ENCODE results near the gene TUBB4B. TPM values are rescaled to one million over a fixed set of nuclear protein-coding genes. Genes with fewer than 3 reads are reported as not detected.

TUBB4B gene
- polyA plus RNA-seq, 1 of the 3 experiments (the other 2 are of a cell fraction): 508 TPM

DNA sequence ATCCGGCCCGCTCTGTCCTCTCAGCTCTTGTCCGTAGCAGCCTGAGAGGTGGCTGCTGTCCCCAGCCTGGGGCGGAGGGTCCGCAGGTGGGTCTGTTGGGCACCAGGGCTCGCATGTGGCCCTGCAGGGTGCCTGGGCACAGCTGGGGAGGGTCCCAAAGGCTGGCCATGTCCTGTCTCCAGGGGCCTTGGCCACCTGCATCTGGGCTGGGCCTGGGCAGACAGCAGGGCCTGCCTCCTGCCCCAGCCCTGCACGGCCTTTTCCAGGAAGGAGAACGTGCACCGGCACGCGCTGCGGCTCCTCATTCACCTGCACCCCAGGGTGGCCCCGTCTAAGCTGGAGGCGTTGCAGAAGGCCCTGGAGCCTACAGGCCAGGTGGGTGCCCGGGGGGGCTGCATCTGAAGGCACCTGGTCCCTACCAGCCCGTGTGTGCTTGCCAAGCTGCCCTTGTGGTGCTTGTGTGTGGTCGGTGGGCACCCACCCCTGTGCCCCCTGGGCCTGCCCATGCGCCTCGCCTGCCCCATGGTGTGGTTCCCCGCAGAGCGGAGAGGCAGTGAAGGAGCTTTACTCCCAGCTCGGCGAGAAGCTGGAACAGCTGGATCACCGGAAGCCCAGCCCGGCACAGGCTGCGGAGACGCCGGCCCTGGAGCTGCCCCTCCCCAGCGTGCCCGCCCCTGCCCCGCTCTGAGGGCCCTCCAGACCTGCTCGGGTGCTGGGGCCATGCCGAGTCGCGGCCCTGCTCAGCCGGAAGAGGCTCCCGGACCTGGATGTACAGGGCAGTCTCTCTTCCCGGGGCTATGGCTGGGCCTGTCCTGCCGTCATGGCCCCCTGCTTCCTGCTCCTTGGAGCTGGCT, 31.4 kb downstream of the TUBB4B start:
- Histone ChIP-seq H3K4me3 (ENCODE audit: low read depth in 2 of 2, low read length in 1 of 2) (no peak overlapping the region), H3K79me2 (ENCODE audit: insufficient read depth) (no peaks in the 10 kb centered on the region), H3K4me2 (no peak overlapping the region), H3F3A (replicated peaks; ENCODE audit: insufficient read depth) (peaks cover 8% of the 10 kb centered on the region), H3K4me1 (ENCODE audit: control insufficient read depth in 1 of 2, insufficient read depth in 2 of 2, low read depth in 1 of 2, low read length in 1 of 2) (no peaks in the 10 kb centered on the region; a peak in 2 of 4 replicates), H3K27me3 (ENCODE audit: insufficient read depth) (no peaks in the 10 kb centered on the region), H2AFZ (ENCODE audit: low read depth) (no peak overlapping the region), H4K20me1 (ENCODE audit: insufficient read depth) (0 out of 2 replicates have a peak, but pooled peaks cover 3% of the 10 kb centered on the region), H3K27ac (ENCODE audit: low read depth in 2 of 2, low read length in 1 of 2) (no peak overlapping the region), H3K9me2 (no peaks in the 10 kb centered on the region), H3K9ac (no peak overlapping the region), H3K9me3 (no peaks in the 10 kb centered on the region), H3K36me3 (replicated peaks in 1 of 2; ENCODE audit: control insufficient read depth in 1 of 2, insufficient read depth in 2 of 2, low read length in 1 of 2) (peaks cover 19 to 36% of the 10 kb centered on the region in 2 experiments)
- DNase-seq: no peak
- CTCF ChIA-PET: interaction anchor here (0.8 to 2.8 kb wide), 5 partner anchors 11 to 173 kb away, joined by 3 to 18 read pairs (median 5); no protein-coding TSS in a partner anchor
- 89% methylated on average over 18 of the region's 39 CpGs for WGBS (ENCODE audit: low lambda C conversion rate)
- no peak for TF ChIP-seq EZH2phosphoT487 (IDR thresholded peaks at IDR 0.05; ENCODE audit: borderline replicate concordance, low read depth)
- TF ChIP-seq REST (IDR thresholded peaks at IDR 0.05; ENCODE audit: low read depth, low read length): no peak
- no peak for TF ChIP-seq RXRA (IDR thresholded peaks at IDR 0.05; ENCODE audit: borderline replicate concordance, low read depth)
- TF ChIP-seq SMC3 (IDR thresholded peaks at IDR 0.05; ENCODE audit: low read depth, low read length): no peak
- no peak for TF ChIP-seq FOSL2 (IDR thresholded peaks at IDR 0.05; ENCODE audit: borderline replicate concordance, low read depth)
- no peak for TF ChIP-seq GATA2 (CRISPR knock-in tag; IDR thresholded peaks at IDR 0.05)
- TF ChIP-seq, protein P1, sequence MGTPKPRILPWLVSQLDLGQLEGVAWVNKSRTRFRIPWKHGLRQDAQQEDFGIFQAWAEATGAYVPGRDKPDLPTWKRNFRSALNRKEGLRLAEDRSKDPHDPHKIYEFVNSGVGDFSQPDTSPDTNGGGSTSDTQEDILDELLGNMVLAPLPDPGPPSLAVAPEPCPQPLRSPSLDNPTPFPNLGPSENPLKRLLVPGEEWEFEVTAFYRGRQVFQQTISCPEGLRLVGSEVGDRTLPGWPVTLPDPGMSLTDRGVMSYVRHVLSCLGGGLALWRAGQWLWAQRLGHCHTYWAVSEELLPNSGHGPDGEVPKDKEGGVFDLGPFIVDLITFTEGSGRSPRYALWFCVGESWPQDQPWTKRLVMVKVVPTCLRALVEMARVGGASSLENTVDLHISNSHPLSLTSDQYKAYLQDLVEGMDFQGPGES (IDR thresholded peaks at IDR 0.05; ENCODE audit: low read depth, low read length): no peak
- no peak for TF ChIP-seq MEF2A (IDR thresholded peaks at IDR 0.05; ENCODE audit: borderline replicate concordance, low read depth)
- TF ChIP-seq MAX (IDR thresholded peaks at IDR 0.05; ENCODE audit: low read depth): no peak
- no peak for TF ChIP-seq TCF12 (IDR thresholded peaks at IDR 0.05)
- no peak for TF ChIP-seq RAD21 (IDR thresholded peaks at IDR 0.05; ENCODE audit: low read length)
- TF ChIP-seq NFIC (IDR thresholded peaks at IDR 0.05; ENCODE audit: borderline replicate concordance): no peak
- no peak for TF ChIP-seq CHD2 (IDR thresholded peaks at IDR 0.05; ENCODE audit: low read length, partially characterized antibody)
- TF ChIP-seq JUND (IDR thresholded peaks at IDR 0.05): no peak
- POLR2A ChIA-PET: interaction anchor here (1.1 to 1.5 kb wide), 3 partner anchors 9 to 36 kb away, joined by 3 to 8 read pairs (median 3); no protein-coding TSS in a partner anchor

Data from SK-N-SH (cell line).